ENCODE data around the gene PLA2G4D. TPM values are rescaled to one million over a fixed set of nuclear protein-coding genes. Genes with fewer than 3 reads are reported as not detected.

PLA2G4D gene
- total RNA-seq, 4 donors from 2014 or later = 0.19 to 5.9 (median 0.23) TPM

- peaks cover 4 to 29% (median 11%) of the 10 kb centered on the region in 3 donors for H3K4me1 ChIP-seq
- 40 to 55% methylated on average over 1 to 4 of the region's 5 CpGs for WGBS, 2 donors
- no peaks in the 10 kb centered on the region for H3K9me3 ChIP-seq
- H3K27ac ChIP-seq = peak overlapping the region; percentile 22 to 64 (median 52)
- H3K27me3 ChIP-seq = peaks cover 0 to 49% (median 0%) of the 10 kb centered on the region in 4 donors
- H3K36me3 ChIP-seq = no peaks in the 10 kb centered on the region
- no peak overlapping the region for H3K4me3 ChIP-seq
- no peak for DNase-seq
- TF ChIP-seq POLR2A (IDR thresholded peaks at IDR 0.05) = no peak
- TF ChIP-seq, protein P1, sequence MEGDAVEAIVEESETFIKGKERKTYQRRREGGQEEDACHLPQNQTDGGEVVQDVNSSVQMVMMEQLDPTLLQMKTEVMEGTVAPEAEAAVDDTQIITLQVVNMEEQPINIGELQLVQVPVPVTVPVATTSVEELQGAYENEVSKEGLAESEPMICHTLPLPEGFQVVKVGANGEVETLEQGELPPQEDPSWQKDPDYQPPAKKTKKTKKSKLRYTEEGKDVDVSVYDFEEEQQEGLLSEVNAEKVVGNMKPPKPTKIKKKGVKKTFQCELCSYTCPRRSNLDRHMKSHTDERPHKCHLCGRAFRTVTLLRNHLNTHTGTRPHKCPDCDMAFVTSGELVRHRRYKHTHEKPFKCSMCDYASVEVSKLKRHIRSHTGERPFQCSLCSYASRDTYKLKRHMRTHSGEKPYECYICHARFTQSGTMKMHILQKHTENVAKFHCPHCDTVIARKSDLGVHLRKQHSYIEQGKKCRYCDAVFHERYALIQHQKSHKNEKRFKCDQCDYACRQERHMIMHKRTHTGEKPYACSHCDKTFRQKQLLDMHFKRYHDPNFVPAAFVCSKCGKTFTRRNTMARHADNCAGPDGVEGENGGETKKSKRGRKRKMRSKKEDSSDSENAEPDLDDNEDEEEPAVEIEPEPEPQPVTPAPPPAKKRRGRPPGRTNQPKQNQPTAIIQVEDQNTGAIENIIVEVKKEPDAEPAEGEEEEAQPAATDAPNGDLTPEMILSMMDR (IDR thresholded peaks at IDR 0.05) = no peak
- intact Hi-C loops (cut with DNase I) = no loop called here
Measured at GRCh38 chr15:42085236-42085605, 9.1 kb downstream of the PLA2G4D start.

DNA sequence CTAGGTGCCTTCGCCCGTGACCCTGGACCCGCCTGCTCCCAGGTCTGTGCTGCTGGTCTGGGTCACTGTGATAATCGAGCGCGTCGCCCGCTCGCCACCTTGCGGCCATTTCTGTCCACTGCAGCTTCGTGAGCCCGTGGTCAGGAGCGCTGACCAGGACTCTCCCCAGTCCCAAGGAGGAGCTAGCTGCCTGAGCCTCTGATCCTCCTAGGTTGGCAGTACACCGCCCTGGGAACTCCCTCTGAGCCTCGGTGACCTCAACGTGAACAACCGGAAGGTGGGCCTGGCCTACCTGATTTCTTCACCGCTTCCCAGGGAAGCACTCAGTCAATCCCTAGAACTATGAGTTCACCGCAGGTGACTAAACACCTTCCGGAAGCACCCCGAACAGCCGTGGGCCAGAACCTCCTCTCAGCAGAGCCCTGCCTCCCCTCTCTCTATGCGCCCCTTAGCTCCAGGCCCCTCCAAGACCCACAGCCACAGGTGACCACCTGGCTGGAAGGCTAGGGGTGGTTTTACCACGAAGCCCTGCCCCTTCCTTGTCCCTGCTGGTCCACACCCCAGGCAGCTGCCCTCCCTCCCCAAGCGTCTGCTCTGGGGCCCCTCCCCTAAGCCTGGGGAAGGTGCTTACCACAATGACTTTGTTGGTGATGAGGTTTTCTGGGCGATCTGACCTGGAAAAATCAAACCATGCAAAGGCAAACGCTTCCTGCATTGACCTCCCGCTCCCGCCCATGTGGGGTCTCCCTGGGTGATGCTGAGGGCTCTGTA is 9.7 kb downstream of the PLA2G4D start:
- WGBS, 2 donors = 7 to 25% methylated on average over 9 to 11 of the region's 29 CpGs
- intact Hi-C loops (cut with DNase I) = loop anchor here (5.0 kb wide), 1 partner anchor 53 kb away; no protein-coding TSS in a partner anchor
- DNase-seq = no peak
- Histone ChIP-seq H3K9me3 (no peaks in the 10 kb centered on the region), H3K27ac (peak overlapping the region; percentile 22 to 64 (median 52)), H3K4me3 (peak overlapping the region in 2 of 4 donors; percentile 13 to 30), H3K4me1 (peaks cover 4 to 24% (median 11%) of the 10 kb centered on the region in 3 donors), H3K27me3 (peaks cover 0 to 50% (median 0%) of the 10 kb centered on the region in 4 donors), H3K36me3 (no peaks in the 10 kb centered on the region)
- TF ChIP-seq POLR2A (IDR thresholded peaks at IDR 0.05) = no peak
- TF ChIP-seq, protein P1 (IDR thresholded peaks at IDR 0.05) = peak; percentile 69 to 95 (median 89)

GRCh38 chr15:42083916-42084315 is 10.4 kb downstream of the PLA2G4D start:
- no peak for DNase-seq
- Histone ChIP-seq H3K4me1 (peaks cover 4 to 18% (median 11%) of the 10 kb centered on the region in 3 donors), H3K27ac (no peak overlapping the region), H3K4me3 (peak overlapping the region in 1 of 4 donors; percentile 13), H3K9me3 (no peaks in the 10 kb centered on the region), H3K27me3 (peaks cover 0 to 55% (median 0%) of the 10 kb centered on the region in 4 donors), H3K36me3 (no peaks in the 10 kb centered on the region)
- intact Hi-C loops (cut with DNase I) = loop anchor here (5.0 kb wide), 1 partner anchor 53 kb away; no protein-coding TSS in a partner anchor
- 78 to 86% methylated on average over 9 to 10 of the region's 13 CpGs for WGBS, 2 donors
- no peak for TF ChIP-seq POLR2A (IDR thresholded peaks at IDR 0.05)
- TF ChIP-seq, protein P1 (IDR thresholded peaks at IDR 0.05) = no peak

- Histone ChIP-seq H3K4me1 (peaks cover 4 to 16% (median 11%) of the 10 kb centered on the region in 3 donors), H3K36me3 (no peaks in the 10 kb centered on the region), H3K9me3 (no peaks in the 10 kb centered on the region), H3K27ac (no peak overlapping the region), H3K27me3 (peaks cover 0 to 54% (median 0%) of the 10 kb centered on the region in 4 donors), H3K4me3 (no peak overlapping the region)
- intact Hi-C loops (cut with DNase I) = loop anchor here (5.0 kb wide), 1 partner anchor 54 kb away; no protein-coding TSS in a partner anchor
- no CpG with 5 or more reads among the region's 3 CpGs for WGBS, 2 donors
- no peak for DNase-seq
- TF ChIP-seq POLR2A (IDR thresholded peaks at IDR 0.05) = no peak
- TF ChIP-seq, protein P1 (IDR thresholded peaks at IDR 0.05) = no peak
Measured at GRCh38 chr15:42083605-42083908, 10.8 kb downstream of the PLA2G4D start.
